ENCODE measurements around the gene C4BPA. TPM values are rescaled to one million over a fixed set of nuclear protein-coding genes. Genes with fewer than 3 reads are reported as not detected.

Gene C4BPA
- total and polyA plus RNA-seq, 10 of the 15 experiments (the other 5 are each of a cell fraction or from before 2014, with no cell fraction given): 0.31 TPM; not detected in 9

DNA sequence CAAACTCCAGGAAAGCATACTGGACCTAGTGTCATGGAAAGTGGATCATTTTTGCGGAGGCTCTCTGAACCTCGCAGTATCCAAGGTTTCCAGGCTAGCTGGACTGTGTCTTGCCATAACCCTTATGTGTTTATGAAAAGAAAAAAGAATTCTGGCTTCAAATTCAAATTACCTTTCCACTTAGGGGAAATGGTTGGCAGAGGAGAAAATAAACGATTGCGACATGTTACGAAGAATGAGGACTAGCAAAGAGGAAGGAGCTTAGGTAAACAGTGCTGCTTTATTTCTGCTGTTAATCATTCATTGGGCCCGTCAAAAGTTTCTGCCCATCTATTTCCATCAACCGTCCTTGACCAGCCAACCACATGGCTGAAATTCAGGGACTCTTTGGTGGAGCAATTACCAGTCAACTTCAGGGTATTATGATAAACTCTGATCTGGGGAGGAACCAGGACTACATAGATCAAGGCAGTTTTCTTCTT lies at the start of gene C4BPA (continued):
- TF ChIP-seq, protein P1, sequence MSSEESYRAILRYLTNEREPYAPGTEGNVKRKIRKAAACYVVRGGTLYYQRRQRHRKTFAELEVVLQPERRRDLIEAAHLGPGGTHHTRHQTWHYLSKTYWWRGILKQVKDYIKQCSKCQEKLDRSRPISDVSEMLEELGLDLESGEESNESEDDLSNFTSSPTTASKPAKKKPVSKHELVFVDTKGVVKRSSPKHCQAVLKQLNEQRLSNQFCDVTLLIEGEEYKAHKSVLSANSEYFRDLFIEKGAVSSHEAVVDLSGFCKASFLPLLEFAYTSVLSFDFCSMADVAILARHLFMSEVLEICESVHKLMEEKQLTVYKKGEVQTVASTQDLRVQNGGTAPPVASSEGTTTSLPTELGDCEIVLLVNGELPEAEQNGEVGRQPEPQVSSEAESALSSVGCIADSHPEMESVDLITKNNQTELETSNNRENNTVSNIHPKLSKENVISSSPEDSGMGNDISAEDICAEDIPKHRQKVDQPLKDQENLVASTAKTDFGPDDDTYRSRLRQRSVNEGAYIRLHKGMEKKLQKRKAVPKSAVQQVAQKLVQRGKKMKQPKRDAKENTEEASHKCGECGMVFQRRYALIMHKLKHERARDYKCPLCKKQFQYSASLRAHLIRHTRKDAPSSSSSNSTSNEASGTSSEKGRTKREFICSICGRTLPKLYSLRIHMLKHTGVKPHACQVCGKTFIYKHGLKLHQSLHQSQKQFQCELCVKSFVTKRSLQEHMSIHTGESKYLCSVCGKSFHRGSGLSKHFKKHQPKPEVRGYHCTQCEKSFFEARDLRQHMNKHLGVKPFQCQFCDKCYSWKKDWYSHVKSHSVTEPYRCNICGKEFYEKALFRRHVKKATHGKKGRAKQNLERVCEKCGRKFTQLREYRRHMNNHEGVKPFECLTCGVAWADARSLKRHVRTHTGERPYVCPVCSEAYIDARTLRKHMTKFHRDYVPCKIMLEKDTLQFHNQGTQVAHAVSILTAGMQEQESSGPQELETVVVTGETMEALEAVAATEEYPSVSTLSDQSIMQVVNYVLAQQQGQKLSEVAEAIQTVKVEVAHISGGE (CRISPR knock-in tag; IDR thresholded peaks at IDR 0.05): no peak
- TF ChIP-seq EZH2 (IDR thresholded peaks at IDR 0.05; ENCODE audit: borderline replicate concordance, control insufficient read depth, low read depth, low read length) (no peak), HDAC6 (IDR thresholded peaks at IDR 0.05; ENCODE audit: unreplicated experiment) (no peak)
- TF ChIP-seq, protein P2, sequence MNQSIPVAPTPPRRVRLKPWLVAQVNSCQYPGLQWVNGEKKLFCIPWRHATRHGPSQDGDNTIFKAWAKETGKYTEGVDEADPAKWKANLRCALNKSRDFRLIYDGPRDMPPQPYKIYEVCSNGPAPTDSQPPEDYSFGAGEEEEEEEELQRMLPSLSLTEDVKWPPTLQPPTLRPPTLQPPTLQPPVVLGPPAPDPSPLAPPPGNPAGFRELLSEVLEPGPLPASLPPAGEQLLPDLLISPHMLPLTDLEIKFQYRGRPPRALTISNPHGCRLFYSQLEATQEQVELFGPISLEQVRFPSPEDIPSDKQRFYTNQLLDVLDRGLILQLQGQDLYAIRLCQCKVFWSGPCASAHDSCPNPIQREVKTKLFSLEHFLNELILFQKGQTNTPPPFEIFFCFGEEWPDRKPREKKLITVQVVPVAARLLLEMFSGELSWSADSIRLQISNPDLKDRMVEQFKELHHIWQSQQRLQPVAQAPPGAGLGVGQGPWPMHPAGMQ (IDR thresholded peaks at IDR 0.05; ENCODE audit: borderline replicate concordance): no peak
- TF ChIP-seq, protein P3, sequence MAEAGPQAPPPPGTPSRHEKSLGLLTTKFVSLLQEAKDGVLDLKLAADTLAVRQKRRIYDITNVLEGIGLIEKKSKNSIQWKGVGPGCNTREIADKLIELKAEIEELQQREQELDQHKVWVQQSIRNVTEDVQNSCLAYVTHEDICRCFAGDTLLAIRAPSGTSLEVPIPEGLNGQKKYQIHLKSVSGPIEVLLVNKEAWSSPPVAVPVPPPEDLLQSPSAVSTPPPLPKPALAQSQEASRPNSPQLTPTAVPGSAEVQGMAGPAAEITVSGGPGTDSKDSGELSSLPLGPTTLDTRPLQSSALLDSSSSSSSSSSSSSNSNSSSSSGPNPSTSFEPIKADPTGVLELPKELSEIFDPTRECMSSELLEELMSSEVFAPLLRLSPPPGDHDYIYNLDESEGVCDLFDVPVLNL (IDR thresholded peaks at IDR 0.05; ENCODE audit: low read depth, low read length): no peak
